NT2/D1 (cell line): ENCODE measurements around the gene CPED1.

Source experiments
- DNase-seq: peaks from one replicate; pipeline ENCODE4 v3.0.0-alpha.2; 2011; ENCODE audit warnings: low read depth, low spot score
- H3K27me3 ChIP-seq: 2 replicates; pipeline ENCODE4 v1.6.0; 2011; ENCODE audit warnings: mild to moderate bottlenecking; ENCODE audit not compliant: insufficient read length, insufficient read depth
- H3K36me3 ChIP-seq: 2 replicates; pipeline ENCODE4 v1.6.1; 2011; ENCODE audit warnings: mild to moderate bottlenecking, low read length, mixed read lengths; ENCODE audit not compliant: insufficient read depth, insufficient read length
- H3K4me1 ChIP-seq: 2 replicates; pipeline ENCODE4 v1.5.1; 2011; ENCODE audit not compliant: insufficient read depth, insufficient read length
- H3K4me3 ChIP-seq: 2 replicates; pipeline ENCODE4 v1.5.1; 2011; ENCODE audit warnings: low read depth; ENCODE audit not compliant: insufficient read length
- H3K9ac ChIP-seq: 2 replicates; pipeline ENCODE4 v1.6.0; 2011; ENCODE audit warnings: low read depth; ENCODE audit not compliant: insufficient read length
- H3K9me3 ChIP-seq: 2 replicates; pipeline ENCODE4 v1.5.1; 2011; ENCODE audit warnings: mild to moderate bottlenecking, low read length; ENCODE audit not compliant: insufficient read depth
- SUZ12 ChIP-seq: IDR thresholded peaks from 2 replicates; pipeline ENCODE4 v1.6.1; 2011; ENCODE audit not compliant: insufficient read length, insufficient read depth; ENCODE audit errors: extremely low read depth
- YY1 ChIP-seq: IDR thresholded peaks from 2 replicates; pipeline ENCODE4 v1.6.1; 2011; ENCODE audit not compliant: insufficient read length, insufficient read depth
- ZNF274 ChIP-seq: IDR thresholded peaks from 2 replicates; pipeline ENCODE4 v1.6.1; 2011; ENCODE audit warnings: mild to moderate bottlenecking, low read depth, low read length

The CPED1 gene

GRCh38 chr7:121271098-121271497, 282.6 kb downstream of the CPED1 start:
- Histone ChIP-seq H3K9ac (no peak overlapping the region), H3K9me3 (no peaks in the 10 kb centered on the region), H3K36me3 (no peaks in the 10 kb centered on the region), H3K4me1 (no peaks in the 10 kb centered on the region), H3K27me3 (no peaks in the 10 kb centered on the region), H3K4me3 (no peak overlapping the region)
- TF ChIP-seq ZNF274 = no peak
- no peak for TF ChIP-seq YY1
- TF ChIP-seq SUZ12 = no peak
- no peak for DNase-seq

GRCh38 chr7:121271916-121272315, 283.4 kb downstream of the CPED1 start:
- DNase-seq = no peak
- TF ChIP-seq ZNF274 = no peak
- TF ChIP-seq YY1 = no peak
- TF ChIP-seq SUZ12 = no peak
- Histone ChIP-seq H3K36me3 (no peaks in the 10 kb centered on the region), H3K4me1 (no peaks in the 10 kb centered on the region), H3K4me3 (no peak overlapping the region), H3K9ac (no peak overlapping the region), H3K27me3 (no peaks in the 10 kb centered on the region), H3K9me3 (no peaks in the 10 kb centered on the region)

GRCh38 chr7:121272676-121273075, 284.2 kb downstream of the CPED1 start:
- no peak for DNase-seq
- Histone ChIP-seq H3K9ac (no peak overlapping the region), H3K4me3 (no peak overlapping the region), H3K9me3 (no peaks in the 10 kb centered on the region), H3K27me3 (no peaks in the 10 kb centered on the region), H3K36me3 (no peaks in the 10 kb centered on the region), H3K4me1 (no peaks in the 10 kb centered on the region)
- TF ChIP-seq ZNF274 = no peak
- TF ChIP-seq SUZ12 = no peak
- no peak for TF ChIP-seq YY1

GRCh38 chr7:121273467-121274167, 285.1 kb downstream of the CPED1 start:
- Histone ChIP-seq H3K4me3 (no peak overlapping the region), H3K27me3 (no peaks in the 10 kb centered on the region), H3K9ac (no peak overlapping the region), H3K4me1 (no peaks in the 10 kb centered on the region), H3K36me3 (no peaks in the 10 kb centered on the region), H3K9me3 (no peaks in the 10 kb centered on the region)
- no peak for DNase-seq
- no peak for TF ChIP-seq ZNF274
- TF ChIP-seq SUZ12 = no peak
- TF ChIP-seq YY1 = no peak

GRCh38 chr7:121274467-121274866, 286.0 kb downstream of the CPED1 start:
- TF ChIP-seq YY1 (no peak), SUZ12 (no peak), ZNF274 (no peak)
- H3K27me3 ChIP-seq = no peaks in the 10 kb centered on the region
- no peak for DNase-seq
- H3K4me3 ChIP-seq = no peak overlapping the region
- no peaks in the 10 kb centered on the region for H3K9me3 ChIP-seq
- H3K9ac ChIP-seq = no peak overlapping the region
- no peaks in the 10 kb centered on the region for H3K36me3 ChIP-seq
- H3K4me1 ChIP-seq = no peaks in the 10 kb centered on the region

GRCh38 chr7:121275204-121275603, 286.7 kb downstream of the CPED1 start:
- TF ChIP-seq YY1 (no peak), SUZ12 (no peak), ZNF274 (no peak)
- no peaks in the 10 kb centered on the region for H3K4me1 ChIP-seq
- no peaks in the 10 kb centered on the region for H3K36me3 ChIP-seq
- no peak overlapping the region for H3K4me3 ChIP-seq
- no peak for DNase-seq
- no peak overlapping the region for H3K9ac ChIP-seq
- H3K27me3 ChIP-seq = no peaks in the 10 kb centered on the region
- H3K9me3 ChIP-seq = no peaks in the 10 kb centered on the region

- H3K4me1 ChIP-seq = no peaks in the 10 kb centered on the region
These were observed 287.8 kb downstream of the CPED1 start for GRCh38 chr7:121276313-121276712.

More at GRCh38 chr7:121276313-121276712, 287.8 kb downstream of the CPED1 start:
- Histone ChIP-seq H3K9ac (no peak overlapping the region), H3K4me3 (no peak overlapping the region), H3K36me3 (no peaks in the 10 kb centered on the region), H3K27me3 (no peaks in the 10 kb centered on the region), H3K9me3 (no peaks in the 10 kb centered on the region)
- TF ChIP-seq ZNF274 (no peak), SUZ12 (no peak), YY1 (no peak)
- no peak for DNase-seq
